Activated effector memory CD4-positive, alpha-beta T cell treated with Interleukin-2 at 50 U/mL for 16 hours (primary cell): ENCODE measurements around the gene ALDH3B1.

Experiments used
- DNase-seq: peaks from one replicate; pipeline ENCODE4 v3.0.0-alpha.2; 2020

ALDH3B1 gene

GRCh38 chr11:67998150-67999045 lies 11.7 kb upstream of the ALDH3B1 start:
- peak; percentile 12 for DNase-seq

- DNase-seq = no peak
These were observed 10.9 kb upstream of the ALDH3B1 start for GRCh38 chr11:67999201-67999629.

- no peak for DNase-seq
These were observed 10.4 kb upstream of the ALDH3B1 start for GRCh38 chr11:67999704-68000103.

- DNase-seq = no peak
These were observed 7.6 kb upstream of the ALDH3B1 start for GRCh38 chr11:68002575-68002937.

GRCh38 chr11:68002938-68003845 lies 6.9 kb upstream of the ALDH3B1 start:
- DNase-seq = peak; percentile 53

GRCh38 chr11:68003846-68004550 lies 6.1 kb upstream of the ALDH3B1 start, which contains the start of gene UNC93B1:
TSS of gene UNC93B1 (minus strand) at chr11:68004097. CDS start at chr11:68004043, 54 bp downstream.
- DNase-seq = peak; percentile 77

- no peak for DNase-seq
These were observed 5.4 kb upstream of the ALDH3B1 start for GRCh38 chr11:68004551-68005335.

- DNase-seq = no peak
These were observed 3.4 kb upstream of the ALDH3B1 start for GRCh38 chr11:68006606-68007166.

GRCh38 chr11:68007498-68008380 lies 2.4 kb upstream of the ALDH3B1 start:
- no peak for DNase-seq

- no peak for DNase-seq
These were observed 1.5 kb upstream of the ALDH3B1 start for GRCh38 chr11:68008381-68009337.

- DNase-seq = no peak
These were observed 587 bp upstream of the ALDH3B1 start for GRCh38 chr11:68009391-68010089.

GRCh38 chr11:68011051-68011943 lies 1.2 kb downstream of the ALDH3B1 start:
- DNase-seq = no peak

GRCh38 chr11:68012044-68012842 lies 2.1 kb downstream of the ALDH3B1 start:
- no peak for DNase-seq

GRCh38 chr11:68012843-68013610 lies 2.9 kb downstream of the ALDH3B1 start:
- DNase-seq = no peak

- no peak for DNase-seq
These were observed 3.6 kb downstream of the ALDH3B1 start for GRCh38 chr11:68013611-68014156.
